Activated CD8-positive, alpha-beta T cell treated with anti-CD3 and anti-CD28 coated beads, Interleukin-2, amount 10 ng/mL, durations not matched to agents 7 days and 5 days (primary cell): ENCODE data around the gene PITPNM3. TPM values are rescaled to one million over a fixed set of nuclear protein-coding genes. Genes with fewer than 3 reads are reported as not detected.
A peak's percentile ranks its signal among the peaks of the same experiment; 100 is the strongest.

Experiments
- ATAC-seq: fragments of 150-1000 bp; cut with Tn5 transposase; one replicate; pipeline ENCODE4 v1.10.0; 2021; ENCODE audit warnings: moderate library complexity
- CTCF ChIA-PET: fragments of 350-600 bp; sonication (Branson Sonifier 250); formaldehyde crosslinking; loops from one replicate; lab custom pipeline; 2021; ENCODE audit warnings: antibody characterized with exemption; lab: Charles Lee
- POLR2A ChIA-PET: fragments of 350-600 bp; sonication (Branson Sonifier 250); formaldehyde crosslinking; loops from one replicate; lab custom pipeline; 2021; ENCODE audit warnings: antibody characterized with exemption; lab: Charles Lee
- DNase-seq: peaks from one replicate; pipeline ENCODE4 v3.0.0-alpha.2; 2020
- H3K27ac Mint-ChIP-seq: one replicate; pipeline ENCODE4 v1.8.0; 2021; ENCODE audit warnings: mild to moderate bottlenecking, mixed read lengths
- H3K27me3 Mint-ChIP-seq: one replicate; pipeline ENCODE4 v1.8.0; 2021; ENCODE audit warnings: low read depth, mixed read lengths
- H3K36me3 Mint-ChIP-seq: one replicate; pipeline ENCODE4 v1.8.0; 2021; ENCODE audit warnings: low read depth, mixed read lengths
- H3K4me1 Mint-ChIP-seq: one replicate; pipeline ENCODE4 v1.8.0; 2021; ENCODE audit warnings: low read depth, mixed read lengths
- H3K4me3 Mint-ChIP-seq: one replicate; pipeline ENCODE4 v1.8.0; 2021; ENCODE audit warnings: mild to moderate bottlenecking, mixed read lengths
- H3K9me3 Mint-ChIP-seq: one replicate; pipeline ENCODE4 v1.8.0; 2022; ENCODE audit warnings: mixed read lengths; ENCODE audit not compliant: insufficient read depth
- total RNA-seq, 2 experiments: library from RNA; stranded (reverse); gene quantifications; one replicate each; pipeline ENCODE4 v1.2.3, GENCODE V29; 2021

Gene PITPNM3
- total RNA-seq, 2 experiments from 2014 or later: 0.68 to 0.71 TPM

DNA sequence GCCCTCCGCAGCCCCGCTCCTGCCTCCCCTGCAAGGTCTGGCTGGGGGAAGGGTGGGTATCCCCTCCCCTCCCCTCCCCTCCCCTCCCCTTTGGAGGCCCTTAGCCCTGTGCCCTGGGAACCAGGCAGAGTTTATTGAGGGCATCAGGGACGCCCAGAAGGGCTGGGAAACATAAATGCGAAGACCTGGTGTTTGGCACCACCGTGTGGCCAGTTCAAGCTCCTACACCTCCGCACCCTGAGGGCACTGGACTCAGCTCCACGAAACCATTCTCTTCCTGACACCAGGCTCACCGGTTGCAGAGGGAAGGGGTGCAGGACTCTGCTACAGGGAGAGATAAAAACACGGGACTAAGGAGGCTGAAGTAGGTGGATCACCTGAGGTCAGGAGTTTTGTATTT, 120.4 kb downstream of the PITPNM3 start:
- DNase-seq (peak; percentile 76), ATAC-seq (peak; percentile 92)
- CTCF ChIA-PET: interaction anchor here (0.6 to 2.9 kb wide), 19 partner anchors 8 to 874 kb away, joined by 3 to 15 read pairs (median 4); partner anchors contain the start of genes NLRP1 and PIMREG
- Mint-ChIP-seq H3K9me3 (peaks cover 9% of the 10 kb centered on the region), H3K27me3 (peaks cover 59% of the 10 kb centered on the region), H3K4me1 (no peaks in the 10 kb centered on the region), H3K27ac (no peak overlapping the region), H3K36me3 (peaks cover 3% of the 10 kb centered on the region), H3K4me3 (no peak overlapping the region)
- POLR2A ChIA-PET: interaction anchor here (1.7 kb wide), 1 partner anchor 852 kb away, joined by 4 read pairs; no protein-coding TSS in a partner anchor

DNA sequence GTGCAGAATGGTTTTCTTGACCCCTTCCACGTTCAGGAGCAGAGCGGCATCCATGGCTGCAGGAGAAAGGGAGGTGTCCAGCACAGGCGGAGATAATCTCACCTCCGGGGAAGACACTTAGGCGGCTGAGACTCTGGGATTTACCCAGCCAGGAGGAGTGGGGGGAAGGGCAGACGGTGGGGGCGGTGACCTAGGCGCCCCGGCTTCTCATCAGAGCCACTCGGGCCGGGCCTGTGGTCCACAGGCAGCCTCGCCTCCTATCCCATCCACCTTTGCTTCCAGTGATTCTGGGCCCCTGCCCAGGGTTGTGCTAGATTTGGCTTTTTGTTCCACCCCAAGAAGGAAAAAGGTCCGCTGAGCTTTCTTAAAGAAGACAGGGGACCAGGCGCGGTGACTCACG, 121.3 kb downstream of the PITPNM3 start, which contains the start of gene AIPL1:
AIPL1 (minus strand) TSS at position 71 of the 400 bp plus-strand sequence; CDS start at position 54, 17 bp downstream.
- POLR2A ChIA-PET: no interaction called here

DNA sequence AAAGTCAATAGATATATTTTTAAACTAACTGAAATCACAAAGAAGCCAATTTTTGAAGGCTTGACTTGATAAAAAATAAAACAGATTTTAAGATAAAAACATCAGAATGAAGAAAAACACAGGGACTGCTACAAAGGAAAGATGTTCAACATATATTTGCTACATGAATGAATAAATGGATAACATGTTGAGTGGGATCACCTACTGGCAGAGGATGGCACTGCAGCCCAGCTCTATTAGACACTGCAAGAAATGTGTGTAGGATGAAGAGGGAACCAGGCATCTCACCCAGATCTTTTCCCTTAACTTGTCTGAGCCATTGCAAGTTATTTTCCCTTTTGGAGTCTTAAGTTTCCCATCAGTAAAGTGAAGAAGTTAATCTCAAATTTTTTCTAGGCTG, 125.6 kb downstream of the PITPNM3 start:
- ChIA-PET POLR2A (no interaction called here), CTCF (interaction anchor here (1.2 to 1.5 kb wide), 2 partner anchors 9 to 11 kb away, joined by 3 to 4 read pairs; no protein-coding TSS in a partner anchor)
- Mint-ChIP-seq H3K27ac (no peak overlapping the region), H3K9me3 (peaks cover 14% of the 10 kb centered on the region), H3K4me1 (peaks cover 21% of the 10 kb centered on the region), H3K27me3 (peaks cover 38% of the 10 kb centered on the region), H3K4me3 (no peak overlapping the region), H3K36me3 (peaks cover 9% of the 10 kb centered on the region)
- DNase-seq: no peak
- no peak for ATAC-seq

More for the DNA sequence above, 121.3 kb downstream of the PITPNM3 start, which contains the start of gene AIPL1:
- no peak within 1 kb of the TSS for H3K27ac Mint-ChIP-seq
- H3K4me3 Mint-ChIP-seq: no peak within 1 kb of the TSS
- no peak for ATAC-seq
- no peak for DNase-seq
- CTCF ChIA-PET: interaction anchor here (1.4 to 2.9 kb wide), 8 partner anchors 8 to 843 kb away, joined by 3 to 15 read pairs (median 9); partner anchors contain the start of gene PIMREG
- no peaks in the 10 kb centered on the region for H3K4me1 Mint-ChIP-seq
- peaks cover 14% of the 10 kb centered on the region for H3K9me3 Mint-ChIP-seq
- H3K27me3 Mint-ChIP-seq: peaks cover 53% of the 10 kb centered on the region
- peaks cover 7% of the 10 kb centered on the region for H3K36me3 Mint-ChIP-seq

DNA sequence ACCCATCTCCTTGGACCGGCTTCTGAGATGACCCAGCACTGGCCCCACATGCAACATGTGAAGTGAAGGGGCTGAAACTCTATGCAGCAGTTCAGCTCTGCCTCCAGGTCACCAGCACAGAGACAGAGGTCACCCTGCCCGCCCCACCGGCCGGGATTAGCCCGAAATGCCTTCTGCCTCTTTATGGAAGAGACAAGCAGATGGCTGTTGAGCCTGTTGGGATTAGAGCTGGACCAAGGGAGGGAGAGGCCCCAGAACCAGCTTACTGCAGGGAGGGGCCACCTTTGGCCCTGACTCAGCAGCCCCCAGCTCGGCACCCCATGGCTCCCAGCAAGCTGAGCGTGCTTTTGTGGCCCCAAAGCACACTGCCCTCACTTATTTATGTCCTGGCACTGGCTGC, 127.1 kb downstream of the PITPNM3 start:
- H3K27ac Mint-ChIP-seq: no peak overlapping the region
- DNase-seq (no peak), ATAC-seq (no peak)
- peaks cover 45% of the 10 kb centered on the region for H3K27me3 Mint-ChIP-seq
- ChIA-PET POLR2A (no interaction called here), CTCF (interaction anchor here (1.0 kb wide), 1 partner anchor 10 kb away, joined by 3 read pairs; no protein-coding TSS in a partner anchor)
- peaks cover 21% of the 10 kb centered on the region for H3K4me1 Mint-ChIP-seq
- no peak overlapping the region for H3K4me3 Mint-ChIP-seq
- peaks cover 9% of the 10 kb centered on the region for H3K36me3 Mint-ChIP-seq
- H3K9me3 Mint-ChIP-seq: peaks cover 14% of the 10 kb centered on the region

DNA sequence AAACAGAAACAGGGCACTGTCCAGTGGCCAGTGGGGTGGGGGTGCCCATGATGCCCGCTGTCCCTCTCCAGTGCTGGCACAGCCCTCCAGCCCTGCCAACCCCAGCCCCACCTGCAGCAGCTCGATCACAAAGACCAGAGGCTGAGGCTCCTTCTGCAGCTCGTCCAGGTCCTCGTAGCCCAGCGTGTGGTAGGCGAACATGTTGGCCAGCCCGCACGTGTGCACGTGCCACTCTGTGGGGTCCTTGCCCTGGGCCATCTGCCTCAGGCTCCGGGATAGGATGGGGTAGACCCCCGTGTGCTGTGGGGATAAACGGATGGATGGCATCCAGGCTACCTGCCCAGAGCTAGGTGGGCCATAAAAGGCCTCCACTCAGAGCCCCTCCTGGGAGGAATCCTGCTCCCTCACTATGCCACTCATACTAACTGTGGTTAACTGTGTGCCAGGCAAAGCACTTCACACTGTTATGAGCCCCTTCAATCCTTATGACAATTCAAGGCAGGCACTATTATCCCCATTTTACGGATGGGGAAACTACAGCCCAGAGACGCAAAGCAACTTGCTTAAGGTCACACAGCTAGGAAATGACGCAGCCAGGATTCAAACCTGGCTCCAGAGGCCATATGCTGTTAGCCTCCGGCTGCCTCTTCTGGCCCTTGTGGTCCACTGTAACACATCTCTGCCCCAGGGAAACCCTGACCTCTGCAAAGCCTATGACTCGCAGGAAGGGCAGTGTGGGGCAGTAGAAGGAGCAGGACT, 128.0 kb downstream of the PITPNM3 start:
- Mint-ChIP-seq H3K36me3 (peaks cover 9% of the 10 kb centered on the region), H3K27me3 (peaks cover 46% of the 10 kb centered on the region), H3K9me3 (peaks cover 14% of the 10 kb centered on the region), H3K4me3 (peak overlapping the region; percentile 45), H3K27ac (no peak overlapping the region), H3K4me1 (peaks cover 21% of the 10 kb centered on the region)
- POLR2A ChIA-PET: no interaction called here
- ATAC-seq: no peak
- no peak for DNase-seq
- CTCF ChIA-PET: interaction anchor here (1.0 kb wide), 1 partner anchor 11 kb away, joined by 3 read pairs; no protein-coding TSS in a partner anchor

DNA sequence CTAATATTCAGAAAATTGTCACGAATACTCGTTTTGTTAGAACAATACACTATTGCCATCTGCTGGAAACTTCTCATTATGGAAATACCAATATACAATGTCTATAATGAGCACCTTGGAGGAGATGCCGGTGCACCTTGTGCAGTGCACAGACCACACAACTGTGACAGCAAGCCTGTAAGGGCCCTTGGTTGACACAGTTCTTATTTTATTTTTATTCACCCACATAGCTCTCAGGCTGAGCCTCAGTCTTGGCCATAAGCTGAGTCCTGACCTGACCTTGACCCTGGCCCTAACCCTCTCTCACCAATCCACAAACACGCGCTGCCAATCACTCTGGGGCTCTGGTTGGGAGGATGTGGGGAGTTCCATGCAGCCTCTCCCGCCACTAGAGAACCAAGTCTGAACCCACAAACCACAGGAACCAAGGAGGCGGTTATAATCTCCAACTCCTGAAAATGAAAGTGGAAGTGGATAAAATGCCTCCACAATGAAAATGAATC, 129.0 kb downstream of the PITPNM3 start:
- H3K4me1 Mint-ChIP-seq: peaks cover 21% of the 10 kb centered on the region
- DNase-seq: peak; percentile 88
- peak; percentile 86 for ATAC-seq
- CTCF ChIA-PET: interaction anchor here (1.6 to 2.1 kb wide), 2 partner anchors 9 to 16 kb away, joined by 5 to 9 read pairs; partner anchors contain the start of gene PIMREG
- peaks cover 14% of the 10 kb centered on the region for H3K9me3 Mint-ChIP-seq
- peak overlapping the region; percentile 83 for H3K27ac Mint-ChIP-seq
- H3K27me3 Mint-ChIP-seq: peaks cover 45% of the 10 kb centered on the region
- POLR2A ChIA-PET: no interaction called here
- peaks cover 9% of the 10 kb centered on the region for H3K36me3 Mint-ChIP-seq
- peak overlapping the region; percentile 64 for H3K4me3 Mint-ChIP-seq

DNA sequence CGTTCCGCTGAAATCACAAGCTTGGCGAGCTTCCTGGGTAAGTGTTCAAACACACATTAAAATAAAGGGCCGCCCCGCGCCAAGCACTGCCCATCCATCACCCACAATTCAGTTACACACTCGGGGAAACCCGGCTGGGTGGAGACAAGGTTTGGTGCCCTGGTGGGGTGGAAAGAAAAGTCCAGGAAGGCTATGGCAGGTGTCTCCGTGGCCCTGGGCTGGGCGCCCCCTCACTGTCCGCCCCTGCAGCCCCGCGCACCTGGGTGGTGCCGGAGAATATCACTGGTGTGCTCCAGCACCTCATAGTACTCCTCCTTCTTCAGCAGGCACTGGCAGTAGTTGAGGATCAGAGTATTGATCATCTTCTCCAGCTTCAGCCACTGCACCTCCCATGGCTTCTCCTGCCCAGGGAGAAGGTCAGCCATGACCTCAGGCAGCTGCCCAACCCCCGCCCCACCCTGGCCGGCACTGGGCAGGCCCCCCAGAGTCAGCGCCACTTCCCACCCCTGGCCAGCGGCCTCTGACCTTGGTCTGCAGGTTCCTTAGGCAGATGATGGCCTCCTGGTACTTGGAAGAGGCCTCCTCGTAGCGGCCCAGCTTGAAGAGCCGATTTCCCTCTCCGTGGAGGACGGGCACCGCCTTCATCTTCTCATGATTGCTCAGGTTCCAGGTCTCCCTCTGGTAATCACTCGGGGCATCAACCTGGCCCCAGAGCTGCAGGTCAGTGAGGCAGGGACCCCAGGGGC, 129.8 kb downstream of the PITPNM3 start:
- ATAC-seq (no peak), DNase-seq (no peak)
- H3K4me3 Mint-ChIP-seq: no peak overlapping the region
- no peak overlapping the region for H3K27ac Mint-ChIP-seq
- POLR2A ChIA-PET: no interaction called here
- CTCF ChIA-PET: interaction anchor here (1.6 to 2.1 kb wide), 2 partner anchors 9 to 17 kb away, joined by 5 to 9 read pairs; partner anchors contain the start of gene PIMREG
- H3K4me1 Mint-ChIP-seq: peaks cover 21% of the 10 kb centered on the region
- peaks cover 39% of the 10 kb centered on the region for H3K27me3 Mint-ChIP-seq
- H3K36me3 Mint-ChIP-seq: peaks cover 8% of the 10 kb centered on the region
- peaks cover 10% of the 10 kb centered on the region for H3K9me3 Mint-ChIP-seq

DNA sequence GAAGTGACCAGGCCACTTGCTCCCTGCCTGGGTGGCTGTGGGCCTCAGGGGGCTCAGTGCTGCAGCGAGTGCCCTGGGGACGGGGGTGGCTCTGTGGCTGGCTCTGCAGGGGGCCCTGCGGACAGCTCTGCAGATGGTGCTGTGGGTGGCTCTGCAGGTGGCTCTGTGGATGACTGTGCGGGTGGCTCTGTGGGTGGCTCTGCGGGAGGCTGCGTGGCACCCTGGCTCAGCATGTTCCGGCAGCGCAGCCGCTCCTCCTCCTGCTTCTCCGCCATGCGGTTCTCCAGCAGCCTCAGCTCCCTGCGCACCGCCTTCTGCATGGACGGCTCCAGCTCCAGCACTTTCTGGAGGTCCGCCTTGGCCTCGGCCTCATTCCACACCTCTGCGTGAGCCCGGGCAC, 130.9 kb downstream of the PITPNM3 start:
- Mint-ChIP-seq H3K27ac (no peak overlapping the region), H3K4me1 (peaks cover 21% of the 10 kb centered on the region), H3K36me3 (peaks cover 3% of the 10 kb centered on the region), H3K9me3 (no peaks in the 10 kb centered on the region), H3K27me3 (peaks cover 37% of the 10 kb centered on the region), H3K4me3 (no peak overlapping the region)
- ChIA-PET POLR2A (no interaction called here), CTCF (interaction anchor here (0.6 kb wide), 1 partner anchor 719 kb away, joined by 3 read pairs; no protein-coding TSS in a partner anchor)
- ATAC-seq (no peak), DNase-seq (no peak)

DNA sequence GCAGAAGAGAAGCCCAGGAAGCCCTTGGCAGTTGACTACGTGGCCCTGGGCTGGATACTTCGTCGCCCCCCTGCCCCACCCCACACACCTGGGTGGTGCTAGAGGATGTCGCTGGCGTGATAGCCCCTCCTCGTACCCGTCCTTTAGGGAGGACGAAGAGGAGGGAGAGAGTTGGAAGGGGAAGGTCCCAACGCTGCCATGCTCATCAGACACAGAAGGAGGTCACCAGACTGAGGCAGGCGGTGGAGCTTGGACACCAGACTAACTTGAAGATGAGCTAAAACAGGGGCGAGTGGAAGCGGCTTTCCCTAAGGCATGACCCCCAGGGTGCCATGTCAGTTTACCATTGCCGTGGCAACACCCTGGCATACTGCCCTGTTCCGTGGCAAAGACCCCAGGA, 132.4 kb downstream of the PITPNM3 start:
- Mint-ChIP-seq H3K4me1 (peaks cover 21% of the 10 kb centered on the region), H3K9me3 (no peaks in the 10 kb centered on the region), H3K36me3 (no peaks in the 10 kb centered on the region), H3K27me3 (peaks cover 37% of the 10 kb centered on the region), H3K4me3 (no peak overlapping the region), H3K27ac (no peak overlapping the region)
- DNase-seq: no peak
- ChIA-PET POLR2A (no interaction called here), CTCF (interaction anchor here (1.1 to 3.6 kb wide), 6 partner anchors 12 to 840 kb away, joined by 3 to 17 read pairs (median 4); partner anchors contain the start of genes NLRP1 and PIMREG)
- ATAC-seq: no peak

DNA sequence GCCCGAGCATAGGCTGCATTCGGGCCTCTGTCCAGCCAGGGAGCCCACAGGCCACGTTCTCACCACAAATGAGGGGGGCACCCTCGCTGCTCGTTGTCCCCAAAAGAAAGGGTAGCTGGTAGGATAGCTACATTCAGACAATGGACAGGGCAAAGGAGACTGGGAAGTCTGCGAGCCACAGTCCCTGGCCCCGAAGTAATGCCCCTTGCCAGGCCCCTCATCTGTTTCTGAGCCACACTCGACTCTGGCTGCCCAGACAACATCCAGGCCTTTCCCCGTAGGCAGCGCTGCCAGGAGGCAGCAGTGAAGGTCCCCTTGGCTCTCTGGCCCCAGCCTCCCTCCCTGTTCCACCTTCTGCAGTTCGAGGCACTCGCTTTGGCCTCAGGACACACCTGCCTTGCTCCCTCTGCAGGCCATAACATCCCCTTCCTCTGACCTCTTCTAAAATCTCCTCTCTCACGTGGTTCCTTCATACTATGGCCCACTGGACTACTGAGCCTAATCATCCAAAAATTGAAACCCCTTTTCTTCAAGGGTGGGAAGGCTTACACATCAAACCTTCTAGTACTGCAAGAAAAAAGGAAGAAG, 133.6 kb downstream of the PITPNM3 start:
- Mint-ChIP-seq H3K36me3 (no peaks in the 10 kb centered on the region), H3K4me3 (no peak overlapping the region), H3K27ac (no peak overlapping the region), H3K9me3 (no peaks in the 10 kb centered on the region), H3K27me3 (peaks cover 42% of the 10 kb centered on the region), H3K4me1 (peaks cover 13% of the 10 kb centered on the region)
- CTCF ChIA-PET: interaction anchor here (1.0 to 3.6 kb wide), 3 partner anchors 13 to 834 kb away, joined by 3 to 17 read pairs (median 12); partner anchors contain the start of gene AIPL1
- ATAC-seq: no peak
- DNase-seq: no peak
- POLR2A ChIA-PET: no interaction called here
